Erythroblast (primary cell): ENCODE data around the gene SNX4.
A peak's percentile ranks its signal among the peaks of the same experiment; 100 is the strongest.

ENCODE experiments used
- DNase-seq, 2 experiments: peaks; one replicate each; lab custom pipeline; 2025; lab: John Stamatoyannopoulos, UW
- GATA1 ChIP-seq: IDR thresholded peaks from 2 replicates; pipeline ENCODE4 v1.6.1; 2011; ENCODE audit warnings: low read depth, mild to moderate bottlenecking, control low read depth, low read length, moderate library complexity
- POLR2A ChIP-seq: IDR thresholded peaks from 2 replicates; pipeline ENCODE4 v1.6.1; 2011; ENCODE audit warnings: mild to moderate bottlenecking, low read length

The SNX4 gene

DNA sequence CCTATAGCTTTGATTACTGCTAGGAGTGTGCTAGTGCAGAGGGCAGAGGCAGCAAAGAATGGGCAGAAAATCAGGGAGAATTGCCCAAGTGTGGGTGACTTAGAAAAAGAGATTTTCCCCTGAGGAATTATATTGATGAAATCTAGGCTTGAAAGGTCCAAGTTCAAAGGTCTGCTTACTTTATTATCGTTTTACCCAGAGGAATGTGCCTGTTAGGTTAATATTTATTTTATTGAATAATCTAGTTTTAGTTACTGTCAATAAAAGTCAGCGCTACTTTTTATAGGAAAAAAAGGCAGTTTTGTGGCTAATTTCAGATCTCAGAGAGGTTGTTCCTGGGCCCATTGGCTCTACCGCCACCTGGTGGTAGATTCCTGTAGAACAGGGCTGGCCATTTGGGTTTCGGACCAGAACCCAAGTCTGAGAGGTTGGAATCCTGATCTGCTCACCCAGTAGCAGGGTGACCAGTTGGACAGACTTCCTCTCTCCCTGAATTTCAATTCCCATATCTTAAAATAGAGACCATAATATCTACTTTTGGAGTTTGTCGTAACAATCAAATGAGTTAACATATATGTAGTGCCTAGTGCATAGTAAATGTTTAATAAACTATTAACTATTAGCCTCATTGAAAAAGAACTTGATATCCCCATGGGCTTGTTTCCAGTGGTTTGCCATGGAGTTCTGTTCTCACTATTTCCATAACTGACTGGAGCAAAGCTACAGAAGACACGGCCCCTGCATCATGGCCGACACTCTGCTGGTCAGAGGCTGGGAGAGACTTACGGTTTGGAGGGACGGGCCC lies 82.2 kb downstream of the SNX4 start:
- DNase-seq: peak; percentile 63 to 79
- TF ChIP-seq POLR2A (no peak), GATA1 (no peak)

GRCh38 chr3:125436921-125437320 lies 83.1 kb downstream of the SNX4 start:
- no peak for DNase-seq
- no peak for TF ChIP-seq POLR2A
- no peak for TF ChIP-seq GATA1

- DNase-seq: no peak
- TF ChIP-seq POLR2A (no peak), GATA1 (no peak)
Observed at GRCh38 chr3:125435231-125435630, 84.8 kb downstream of the SNX4 start.

- TF ChIP-seq POLR2A (no peak), GATA1 (no peak)
- no peak for DNase-seq
Observed at GRCh38 chr3:125434582-125435011, 85.4 kb downstream of the SNX4 start.

GRCh38 chr3:125433611-125434041 lies 86.4 kb downstream of the SNX4 start:
- peak; percentile 48 to 69 for DNase-seq
- no peak for TF ChIP-seq GATA1
- TF ChIP-seq POLR2A: no peak

DNA sequence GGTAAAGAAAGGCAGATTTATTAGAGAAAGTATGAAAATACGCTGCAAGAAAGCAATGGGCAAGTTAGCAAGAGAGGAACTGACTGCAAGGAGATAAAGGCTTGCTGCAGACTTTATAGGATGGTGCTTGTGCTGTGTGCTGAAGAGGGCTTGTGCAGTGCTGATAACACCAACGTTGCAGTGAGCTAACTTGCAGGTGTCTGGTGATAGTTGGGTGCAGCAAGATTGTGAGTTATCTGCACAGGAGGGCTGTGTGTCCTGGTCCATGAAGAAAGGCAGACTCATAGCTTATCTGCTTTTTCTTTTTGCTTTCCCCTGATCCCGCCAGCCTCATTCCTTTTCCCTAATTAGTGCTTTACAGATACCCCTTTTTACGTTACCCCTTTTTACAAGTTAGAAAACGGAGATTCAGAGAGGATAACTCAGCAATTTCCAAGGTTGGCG lies 86.9 kb downstream of the SNX4 start:
- peak; percentile 95 for TF ChIP-seq GATA1
- TF ChIP-seq POLR2A: no peak
- peak; percentile 84 to 99 for DNase-seq

DNA sequence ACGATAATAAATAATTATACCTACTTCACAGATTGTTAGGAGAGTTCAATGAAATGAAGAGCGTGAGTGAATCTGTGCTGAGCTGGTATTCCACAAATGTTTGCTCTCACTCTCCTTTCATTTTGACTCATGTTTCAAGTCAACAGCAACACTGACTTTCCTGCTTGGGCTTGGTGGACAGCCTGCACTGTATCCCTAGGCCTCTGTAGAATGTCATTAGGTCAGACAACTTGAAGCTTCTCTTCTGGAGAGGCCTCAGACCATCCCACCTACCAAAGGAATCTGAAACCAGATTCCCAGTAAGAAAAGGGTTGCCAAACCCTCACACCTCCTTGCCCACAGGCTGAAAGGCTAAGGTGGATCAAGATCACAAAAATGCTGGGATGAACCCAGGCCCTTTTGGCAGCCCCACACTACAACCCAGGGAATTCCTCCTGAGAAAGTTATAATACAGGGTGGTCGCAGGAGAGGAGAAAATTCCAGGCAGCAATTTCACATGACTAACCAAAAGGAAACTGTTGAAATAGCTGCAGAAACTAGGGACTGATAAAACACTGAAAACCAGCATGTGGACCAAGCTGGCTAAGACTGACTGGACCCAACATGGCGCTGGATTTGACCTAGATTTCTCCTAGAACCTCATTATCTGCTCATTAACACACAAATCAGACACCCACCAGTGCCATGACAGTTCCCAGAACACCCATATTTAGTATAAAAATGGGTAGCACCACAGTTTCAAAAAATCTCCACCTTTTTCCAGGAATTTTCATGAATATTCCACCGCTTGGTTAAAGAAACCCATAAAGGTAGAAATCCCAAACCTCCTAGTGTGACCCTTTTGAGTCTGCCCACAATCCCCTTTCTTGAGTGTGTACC lies 87.9 kb downstream of the SNX4 start:
- peak in 1 of 2 experiments; percentile 21 for DNase-seq
- TF ChIP-seq POLR2A (no peak), GATA1 (no peak)

- DNase-seq: no peak
- TF ChIP-seq GATA1: no peak
- TF ChIP-seq POLR2A: no peak
Observed at GRCh38 chr3:125431391-125431790, 88.6 kb downstream of the SNX4 start.

- TF ChIP-seq POLR2A (no peak), GATA1 (no peak)
- no peak for DNase-seq
Observed at GRCh38 chr3:125428216-125428830, 91.7 kb downstream of the SNX4 start.

- TF ChIP-seq GATA1: no peak
- TF ChIP-seq POLR2A: no peak
- no peak for DNase-seq
Observed at GRCh38 chr3:125418306-125418705, 101.7 kb downstream of the SNX4 start.

DNA sequence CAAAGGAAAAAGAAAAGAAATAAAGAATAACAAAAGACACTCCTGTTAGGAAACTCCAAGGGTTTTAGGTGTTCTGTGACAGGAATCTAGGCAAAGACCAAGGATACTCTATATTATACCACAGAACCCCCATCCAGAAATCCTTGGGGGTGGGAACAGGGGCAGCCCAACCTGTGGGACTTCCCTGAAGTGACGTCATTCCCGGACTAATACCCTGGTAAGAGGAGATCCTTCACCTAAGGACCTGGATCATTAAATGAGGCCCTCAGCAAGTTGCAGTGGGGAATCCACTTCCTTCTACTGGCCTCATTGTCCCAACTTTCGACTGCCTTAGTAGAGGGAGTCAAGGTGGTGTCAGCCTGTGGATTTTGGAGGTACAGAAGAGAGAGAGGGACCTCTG lies 103.8 kb downstream of the SNX4 start:
- DNase-seq: no peak
- TF ChIP-seq GATA1 (no peak), POLR2A (no peak)

DNA sequence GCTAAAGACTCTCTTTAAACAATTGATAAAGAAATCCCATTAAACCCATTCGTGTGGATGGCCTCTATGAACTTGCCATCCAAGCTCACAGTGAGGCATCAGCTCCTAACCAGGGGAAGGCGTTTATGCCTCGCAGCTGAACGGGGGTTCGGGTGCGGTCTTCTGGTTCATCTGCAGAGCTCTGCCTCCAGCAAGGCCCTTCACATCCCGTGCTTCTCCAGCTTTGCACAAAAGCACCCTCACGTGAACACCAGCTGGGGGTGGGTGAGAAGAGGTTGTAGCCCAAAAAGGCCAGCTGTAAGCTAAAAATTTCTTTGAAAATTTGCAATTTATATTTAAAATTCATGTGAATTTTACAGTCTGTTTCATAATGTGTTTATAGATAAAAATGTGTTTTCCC lies 105.3 kb downstream of the SNX4 start:
- no peak for DNase-seq
- no peak for TF ChIP-seq POLR2A
- no peak for TF ChIP-seq GATA1

DNA sequence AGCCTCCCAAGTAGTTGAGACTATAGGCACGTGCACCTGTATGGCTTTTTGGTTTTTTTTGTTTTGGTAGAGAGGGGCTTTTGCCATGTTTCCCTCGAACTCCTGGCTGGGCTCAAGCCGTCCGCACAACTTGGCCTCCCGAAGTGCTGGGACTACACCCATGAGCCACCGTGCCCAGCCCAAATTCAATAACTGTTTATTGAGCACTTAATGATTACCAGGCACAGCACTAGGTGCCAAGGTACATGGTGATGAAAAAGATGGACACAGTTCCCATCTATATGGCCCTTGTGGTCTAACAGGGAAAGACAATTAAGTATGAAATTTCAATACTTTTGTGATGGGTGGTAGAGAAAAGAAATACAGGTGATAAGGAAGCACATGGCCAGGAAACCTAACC lies 109.1 kb downstream of the SNX4 start:
- TF ChIP-seq GATA1: no peak
- DNase-seq: no peak
